H1 (cell line): ENCODE measurements around the gene SNORC. TPM values are rescaled to one million over a fixed set of nuclear protein-coding genes. Genes with fewer than 3 reads are reported as not detected.

Experiments
- CTCF ChIA-PET: fragments of 300-600 bp; sonication (Branson Sonifier 250); formaldehyde crosslinking; loops from one replicate; lab custom pipeline; 2021; ENCODE audit not compliant: partially characterized antibody; lab: Charles Lee
- POLR2A ChIA-PET: fragments of 300-600 bp; sonication (Branson Sonifier 250); formaldehyde crosslinking; loops from one replicate; lab custom pipeline; 2021; ENCODE audit warnings: inconsistent platforms; ENCODE audit not compliant: partially characterized antibody; lab: Charles Lee
- DNase-seq, 2 experiments: peaks; one replicate each; pipeline versions ENCODE4 v3.0.0 to v3.0.0-alpha.2; 2010 to 2022; ENCODE audit warnings: low spot score in 2 of 2, low read depth in 1 of 2, mixed read lengths in 1 of 2
- FAIRE-seq: peaks from 2 replicates; lab custom pipeline; 2011; peaks lifted over from hg19 to GRCh38; lab: Jason Lieb, UNC
- H2AFZ ChIP-seq: 2 replicates; pipeline ENCODE4 v1.8.1; 2012; ENCODE audit warnings: low read length, inconsistent platforms
- H2AK5ac ChIP-seq: 2 replicates; pipeline ENCODE4 v1.6.1; 2013; ENCODE audit warnings: low read depth, low read length
- H2BK120ac ChIP-seq: replicated peaks from 2 replicates; pipeline ENCODE3; 2013; ENCODE audit warnings: low read depth, low read length, inconsistent platforms
- H2BK12ac ChIP-seq: 2 replicates; pipeline ENCODE4 v1.6.1; 2013; ENCODE audit warnings: low read depth, low read length
- H2BK15ac ChIP-seq: 2 replicates; pipeline ENCODE4 v1.6.1; 2013; ENCODE audit warnings: low read length
- H2BK20ac ChIP-seq: 2 replicates; pipeline ENCODE4 v1.6.1; 2013; ENCODE audit warnings: low read length
- H2BK5ac ChIP-seq: 2 replicates; pipeline ENCODE4 v1.6.1; 2013; ENCODE audit warnings: low read depth, low read length
- H3K14ac ChIP-seq: 2 replicates; pipeline ENCODE4 v1.6.1; 2013; ENCODE audit warnings: inconsistent platforms; ENCODE audit not compliant: insufficient read length
- H3K18ac ChIP-seq: 2 replicates; pipeline ENCODE4 v1.6.1; 2013; ENCODE audit warnings: low read length; ENCODE audit errors: extremely low read depth
- H3K23ac ChIP-seq: 2 replicates; pipeline ENCODE4 v1.6.1; 2013; ENCODE audit warnings: inconsistent platforms; ENCODE audit not compliant: insufficient read length
- H3K23me2 ChIP-seq: 2 replicates; pipeline ENCODE4 v1.6.1; 2013; ENCODE audit warnings: low read depth, low read length
- H3K27ac ChIP-seq: 2 replicates; pipeline ENCODE4 v1.6.1; 2011; ENCODE audit warnings: low read depth, low read length, inconsistent platforms
- H3K27me3 ChIP-seq, 4 experiments: replicated peaks in 1 of 4; 1 replicate in 1 of 4; 2 replicates in 3 of 4; pipeline versions ENCODE4 v1.6.1 to v1.8.1; 2011 to 2013; ENCODE audit warnings: low read length in 3 of 4, mild to moderate bottlenecking in 3 of 4, inconsistent platforms in 2 of 4, mixed read lengths in 2 of 4, moderate library complexity in 1 of 4; ENCODE audit not compliant: control insufficient read depth in 3 of 4, insufficient read depth in 3 of 4; ENCODE audit errors: extremely low read depth in 1 of 4
- H3K36me3 ChIP-seq, 4 experiments: 2 replicates each; pipeline versions ENCODE4 v1.6.1 to v1.8.1; 2011 to 2013; ENCODE audit warnings: mild to moderate bottlenecking in 4 of 4, low read length in 3 of 4, moderate library complexity in 2 of 4, control low read depth in 1 of 4, inconsistent platforms in 1 of 4; ENCODE audit not compliant: insufficient read depth in 4 of 4, control insufficient read depth in 2 of 4
- H3K4ac ChIP-seq: replicated peaks from 2 replicates; pipeline ENCODE3; 2013; ENCODE audit warnings: low read length, low read depth, mixed read lengths, inconsistent platforms; ENCODE audit not compliant: insufficient read length
- H3K4me1 ChIP-seq, 4 experiments: replicated peaks in 1 of 4; 1 replicate in 1 of 4; 2 replicates in 3 of 4; pipeline versions ENCODE4 v1.6.1 to v1.8.1; 2011 to 2013; ENCODE audit warnings: low read length in 3 of 4, inconsistent platforms in 2 of 4, mixed read lengths in 1 of 4; ENCODE audit not compliant: insufficient read depth in 4 of 4, control insufficient read depth in 3 of 4
- H3K4me2 ChIP-seq, 2 experiments: 2 replicates each; pipeline versions ENCODE4 v1.6.1 to v1.8.1; 2011 to 2013; ENCODE audit warnings: low read depth in 2 of 2, low read length in 2 of 2, control low read depth in 1 of 2, inconsistent platforms in 1 of 2, mild to moderate bottlenecking in 1 of 2; ENCODE audit not compliant: insufficient read depth in 1 of 2
- H3K4me3 ChIP-seq, 4 experiments: fragments of 200-600, 300-600 bp in 1 of 4; sonication (generic), shearing (Covaris generic), sonication (Bioruptor Twin) in 1 of 4; 2 replicates each; pipeline versions ENCODE4 v1.5.1 to v1.8.1; 2011 to 2016; ENCODE audit warnings: low read length in 4 of 4, low read depth in 3 of 4, control low read depth in 2 of 4, inconsistent platforms in 2 of 4, mild to moderate bottlenecking in 2 of 4, mixed read lengths in 1 of 4, moderate library complexity in 1 of 4; ENCODE audit not compliant: insufficient read depth in 2 of 4; ENCODE audit errors: extremely low read depth in 1 of 4
- H3K56ac ChIP-seq: replicated peaks from 2 replicates; pipeline ENCODE3; 2013; ENCODE audit warnings: low read depth, mild to moderate bottlenecking, mixed read lengths, low read length, inconsistent platforms; ENCODE audit not compliant: insufficient read length
- H3K79me1 ChIP-seq: 2 replicates; pipeline ENCODE4 v1.6.1; 2013; ENCODE audit warnings: low read depth, low read length, control low read depth
- H3K79me2 ChIP-seq, 2 experiments: 2 replicates each; pipeline versions ENCODE4 v1.6.1 to v1.8.1; 2012 to 2013; ENCODE audit warnings: low read length in 2 of 2, mild to moderate bottlenecking in 2 of 2, inconsistent platforms in 1 of 2; ENCODE audit not compliant: insufficient read depth in 2 of 2, control insufficient read depth in 1 of 2
- H3K9ac ChIP-seq, 4 experiments: replicated peaks in 1 of 4; 1 replicate in 1 of 4; 2 replicates in 3 of 4; pipeline versions ENCODE4 v1.6.1 to v1.8.1; 2011 to 2013; ENCODE audit warnings: low read depth in 3 of 4, low read length in 3 of 4, control low read depth in 2 of 4, mild to moderate bottlenecking in 2 of 4, moderate library complexity in 2 of 4, inconsistent platforms in 1 of 4; ENCODE audit errors: extremely low read depth in 1 of 4
- H3K9me3 ChIP-seq, 2 experiments: 2 replicates each; pipeline versions ENCODE4 v1.6.1 to v1.8.1; 2012 to 2013; ENCODE audit warnings: mild to moderate bottlenecking in 2 of 2, moderate library complexity in 2 of 2, control low read depth in 1 of 2, inconsistent platforms in 1 of 2, low read depth in 1 of 2, low read length in 1 of 2, mixed read lengths in 1 of 2; ENCODE audit not compliant: insufficient read depth in 2 of 2
- H4K20me1 ChIP-seq, 2 experiments: replicated peaks in 1 of 2; 2 replicates each; pipeline versions ENCODE3 to v1.8.1; 2011 to 2013; ENCODE audit warnings: inconsistent platforms in 2 of 2, low read length in 2 of 2, mild to moderate bottlenecking in 1 of 2; ENCODE audit not compliant: insufficient read depth in 2 of 2, control insufficient read depth in 1 of 2
- H4K5ac ChIP-seq: 2 replicates; pipeline ENCODE4 v1.6.1; 2013; ENCODE audit warnings: low read length, low read depth, mixed read lengths, inconsistent platforms; ENCODE audit not compliant: insufficient read length
- H4K8ac ChIP-seq: 2 replicates; pipeline ENCODE4 v1.8.0; 2013; ENCODE audit warnings: mild to moderate bottlenecking, moderate library complexity, low read length, inconsistent platforms; ENCODE audit not compliant: insufficient read depth; ENCODE audit errors: extremely low read depth
- H4K91ac ChIP-seq: replicated peaks from 2 replicates; pipeline ENCODE3; 2013; ENCODE audit warnings: low read length, mixed read lengths, inconsistent platforms; ENCODE audit not compliant: insufficient read length
- CHD1 ChIP-seq: IDR thresholded peaks from 2 replicates; pipeline ENCODE4 v1.6.1; 2012; ENCODE audit warnings: low read depth, low read length, improper control_type of control experiment
- EGR1 ChIP-seq: IDR thresholded peaks from 2 replicates; pipeline ENCODE4 v1.6.1; 2011; ENCODE audit warnings: low read depth, low read length, borderline replicate concordance
- GTF2F1 ChIP-seq: IDR thresholded peaks from 2 replicates; pipeline ENCODE4 v1.6.1; 2012; ENCODE audit warnings: low read depth, low read length, improper control_type of control experiment, borderline replicate concordance
- RFX5 ChIP-seq: IDR thresholded peaks from 2 replicates; pipeline ENCODE4 v1.6.1; 2011; ENCODE audit warnings: low read depth, low read length, improper control_type of control experiment, borderline replicate concordance
- RNF2 ChIP-seq: fragments of 200-900, 300-1000 bp; sonication (generic); IDR thresholded peaks from 2 replicates; pipeline ENCODE4 v1.7.1; 2016; ENCODE audit warnings: borderline replicate concordance, low read depth, mild to moderate bottlenecking, antibody characterized with exemption, low read length; ENCODE audit not compliant: poor library complexity, severe bottlenecking; ENCODE audit errors: missing control alignments
- SIX5 ChIP-seq: IDR thresholded peaks from 2 replicates; pipeline ENCODE4 v1.6.1; 2011; ENCODE audit warnings: mild to moderate bottlenecking, low read depth, low read length
- SP1 ChIP-seq: IDR thresholded peaks from 2 replicates; pipeline ENCODE4 v1.6.1; 2011; ENCODE audit warnings: low read depth, low read length
- WGBS, 2 experiments: shearing (Covaris generic) in 1 of 2; methylation state at CpG; one replicate each; pipeline versions ENCODE4 v1.1.6 to v1.1.7; 2013 to 2015; ENCODE audit warnings: low lambda C conversion rate in 2 of 2, mixed read lengths in 2 of 2, inconsistent platforms in 1 of 2, low coverage in 1 of 2, missing lambda C conversion rate in 1 of 2; ENCODE audit not compliant: insufficient replicate concordance in 2 of 2, insufficient coverage in 1 of 2, insufficient read length in 1 of 2; ENCODE audit errors: extremely low coverage in 1 of 2, missing lambda C conversion rate in 1 of 2; 5-methylcytosine and 5-hydroxymethylcytosine counted together
- polyA plus RNA-seq, 7 experiments: library from polyadenylated mRNA; depleted of rRNA in 3 of 7; stranded (reverse) in 5 of 7; unstranded in 2 of 7; fragments of >200 nt in 5 of 7; fragments of 200-250 nt in 2 of 7; gene quantifications; 1 replicate in 5 of 7; 2 replicates in 1 of 7; 4 replicates in 1 of 7; pipeline versions ENCODE4 v1.2.1 to v1.2.3, GENCODE V29; 2011 to 2013; ENCODE audit warnings: missing spikeins in 2 of 7, mixed read lengths in 2 of 7
- total RNA-seq: library from RNA; stranded (reverse); fragmentation: NEBNext Ultra II Directional; extraction: Animal tissue kit (Norgen Biotek cat#: 25700); gene quantifications from 2 replicates; pipeline ENCODE4 v1.2.1, GENCODE V29; 2021
- TF ChIP-seq, protein P1 (sequence below): IDR thresholded peaks from 2 replicates; pipeline ENCODE4 v1.6.1; 2011; ENCODE audit warnings: low read length, improper control_type of control experiment

Gene SNORC
- total and polyA plus RNA-seq, 2 of the 8 experiments (the other 6 are each of a cell fraction or from before 2014, with no cell fraction given), result 1.6 to 1.8 TPM

- CTCF ChIA-PET, result interaction anchor here (0.8 to 2.2 kb wide), 2 partner anchors 9 to 395 kb away, joined by 3 to 8 read pairs; partner anchors contain the start of gene ATG16L1
- 86% methylated on average over 4 of the region's 4 CpGs; no CpG with 5 or more reads in 1 of the 2 experiments for WGBS, 2 experiments
Observed at GRCh38 chr2:232857158-232857563, 12.9 kb upstream of the SNORC start.

More at GRCh38 chr2:232857158-232857563, 12.9 kb upstream of the SNORC start:
- no peaks in the 10 kb centered on the region for H3K9me3 ChIP-seq
- H2BK20ac ChIP-seq, result no peak overlapping the region
- no peaks in the 10 kb centered on the region for H4K20me1 ChIP-seq
- TF ChIP-seq SP1, result no peak
- TF ChIP-seq RFX5, result no peak
- no peak for TF ChIP-seq GTF2F1
- TF ChIP-seq SIX5, result no peak
- TF ChIP-seq CHD1, result no peak
- TF ChIP-seq, protein P1, sequence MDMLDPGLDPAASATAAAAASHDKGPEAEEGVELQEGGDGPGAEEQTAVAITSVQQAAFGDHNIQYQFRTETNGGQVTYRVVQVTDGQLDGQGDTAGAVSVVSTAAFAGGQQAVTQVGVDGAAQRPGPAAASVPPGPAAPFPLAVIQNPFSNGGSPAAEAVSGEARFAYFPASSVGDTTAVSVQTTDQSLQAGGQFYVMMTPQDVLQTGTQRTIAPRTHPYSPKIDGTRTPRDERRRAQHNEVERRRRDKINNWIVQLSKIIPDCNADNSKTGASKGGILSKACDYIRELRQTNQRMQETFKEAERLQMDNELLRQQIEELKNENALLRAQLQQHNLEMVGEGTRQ, result no peak
- no peak for TF ChIP-seq EGR1
- no peak for TF ChIP-seq RNF2
- FAIRE-seq (no peak), DNase-seq (no peak)
- no peaks in the 10 kb centered on the region for H3K27me3 ChIP-seq
- no peak overlapping the region for H2AFZ ChIP-seq
- no peaks in the 10 kb centered on the region for H3K79me1 ChIP-seq
- POLR2A ChIA-PET, result no interaction called here
- H4K5ac ChIP-seq, result no peak overlapping the region
- no peak overlapping the region for H2BK12ac ChIP-seq
- no peak overlapping the region for H3K27ac ChIP-seq
- no peak overlapping the region for H3K14ac ChIP-seq
- H3K23ac ChIP-seq, result no peak overlapping the region
- H3K56ac ChIP-seq, result no peak overlapping the region
- no peak overlapping the region for H4K91ac ChIP-seq
- H3K4ac ChIP-seq, result no peak overlapping the region
- no peak overlapping the region for H2BK120ac ChIP-seq
- no peak overlapping the region for H4K8ac ChIP-seq
- no peak overlapping the region for H3K4me3 ChIP-seq
- no peak overlapping the region for H2BK5ac ChIP-seq
- H3K4me2 ChIP-seq, result no peak overlapping the region
- H3K36me3 ChIP-seq, result peaks cover 6 to 42% (median 22%) of the 10 kb centered on the region in 4 experiments
- H2AK5ac ChIP-seq, result no peak overlapping the region
- H3K79me2 ChIP-seq, result no peaks in the 10 kb centered on the region
- no peak overlapping the region for H3K18ac ChIP-seq
- no peaks in the 10 kb centered on the region for H3K4me1 ChIP-seq
- no peak overlapping the region for H3K9ac ChIP-seq
- H3K23me2 ChIP-seq, result no peaks in the 10 kb centered on the region
- H2BK15ac ChIP-seq, result no peak overlapping the region
